GM21825 (cell line): ENCODE results near the gene SLC25A25.
"Not testable (repeated sequence)": the region's sequence is repeated elsewhere in the genome, so short reads cannot be mapped to it uniquely, and the experiment has no call there.

Experiments
- ATAC-seq: cut with Tn5 transposase; IDR thresholded peaks from one replicate; pipeline ENCODE4 v1.9.1; 2021; ENCODE audit warnings: mild to moderate bottlenecking, moderate library complexity; ENCODE audit not compliant: unreplicated experiment

SLC25A25 gene

GRCh38 chr9:128123451-128124080 lies 55.5 kb downstream of the SLC25A25 start:
- no peak for ATAC-seq

GRCh38 chr9:128124451-128124850 lies 56.4 kb downstream of the SLC25A25 start:
- no peak for ATAC-seq

GRCh38 chr9:128124873-128125579 lies 57.0 kb downstream of the SLC25A25 start:
- no peak for ATAC-seq

- no peak for ATAC-seq
Observed at GRCh38 chr9:128125580-128126354, 57.7 kb downstream of the SLC25A25 start.

GRCh38 chr9:128127568-128127989 lies 59.5 kb downstream of the SLC25A25 start, which contains the start of gene PTGES2:
Gene PTGES2 (minus strand): TSS chr9:128127729. CDS start chr9:128127717, 12 bp downstream.
- ATAC-seq: peak; percentile 63

GRCh38 chr9:128127990-128128835 lies 60.2 kb downstream of the SLC25A25 start:
- ATAC-seq: peak; percentile 59

- ATAC-seq: no peak
Observed at GRCh38 chr9:128128836-128129590, 61.0 kb downstream of the SLC25A25 start.

- not testable (repeated sequence) for ATAC-seq
Observed at GRCh38 chr9:128129976-128130590, 62.1 kb downstream of the SLC25A25 start.

- not testable (repeated sequence) for ATAC-seq
Observed at GRCh38 chr9:128130651-128131050, 62.6 kb downstream of the SLC25A25 start.

- not testable (repeated sequence) for ATAC-seq
Observed at GRCh38 chr9:128131346-128131745, 63.3 kb downstream of the SLC25A25 start.

GRCh38 chr9:128132139-128132538 lies 64.1 kb downstream of the SLC25A25 start:
- not testable (repeated sequence) for ATAC-seq

GRCh38 chr9:128135561-128135960 lies 67.5 kb downstream of the SLC25A25 start:
- not testable (repeated sequence) for ATAC-seq

GRCh38 chr9:128136816-128137793 lies 69.1 kb downstream of the SLC25A25 start:
- no peak for ATAC-seq

GRCh38 chr9:128138001-128138400 lies 70.0 kb downstream of the SLC25A25 start:
- ATAC-seq: no peak

GRCh38 chr9:128139621-128140020 lies 71.6 kb downstream of the SLC25A25 start:
- no peak for ATAC-seq

- no peak for ATAC-seq
Observed at GRCh38 chr9:128141604-128142003, 73.6 kb downstream of the SLC25A25 start.

- no peak for ATAC-seq
Observed at GRCh38 chr9:128142061-128142460, 74.0 kb downstream of the SLC25A25 start.

GRCh38 chr9:128142596-128142995 lies 74.6 kb downstream of the SLC25A25 start:
- ATAC-seq: no peak
